LNCAP (cell line): ENCODE results near the gene FAM234B.

Experiments
- TF ChIP-seq, protein P1 (sequence below): fragments of 450-650 bp; IDR thresholded peaks from 2 replicates; pipeline ENCODE4 v1.5.1; 2017; ENCODE audit warnings: mild to moderate bottlenecking

Gene FAM234B

DNA sequence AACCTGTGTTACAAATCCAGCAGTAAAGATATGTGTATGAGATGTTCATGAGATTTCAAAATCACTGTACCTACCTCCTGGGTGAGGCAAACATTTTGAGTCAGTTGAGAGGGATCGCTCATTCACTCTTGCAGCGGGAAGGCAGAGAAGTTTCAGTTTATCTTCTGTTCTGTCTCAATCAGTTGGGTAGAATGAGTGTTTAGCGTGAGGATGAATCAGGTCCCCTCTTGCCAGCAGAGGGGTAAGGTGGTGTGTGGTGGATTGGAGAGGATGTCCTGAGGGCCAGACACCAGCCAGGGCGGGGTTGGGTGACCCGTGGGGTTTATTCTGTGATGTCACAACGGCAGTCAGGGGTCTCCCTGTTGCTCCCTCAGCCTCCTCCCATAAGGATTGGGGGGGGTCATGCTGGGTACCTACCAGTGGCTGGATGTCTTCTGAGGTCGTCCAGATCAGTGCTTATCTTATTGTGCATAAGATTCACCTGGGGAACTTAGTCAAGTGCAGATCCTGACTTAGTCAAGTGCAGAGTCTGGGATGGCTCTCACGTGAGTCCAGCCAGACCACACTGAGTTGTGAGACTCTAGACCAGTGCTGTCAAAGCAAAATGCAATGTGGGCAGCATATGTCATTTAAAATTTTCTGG lies 59.3 kb downstream of the FAM234B start, which contains the start of gene GSG1:
GSG1 (minus strand) TSS at position 277 of the 643 bp plus-strand sequence; CDS start at position 122, 155 bp downstream.
- TF ChIP-seq, protein P1, sequence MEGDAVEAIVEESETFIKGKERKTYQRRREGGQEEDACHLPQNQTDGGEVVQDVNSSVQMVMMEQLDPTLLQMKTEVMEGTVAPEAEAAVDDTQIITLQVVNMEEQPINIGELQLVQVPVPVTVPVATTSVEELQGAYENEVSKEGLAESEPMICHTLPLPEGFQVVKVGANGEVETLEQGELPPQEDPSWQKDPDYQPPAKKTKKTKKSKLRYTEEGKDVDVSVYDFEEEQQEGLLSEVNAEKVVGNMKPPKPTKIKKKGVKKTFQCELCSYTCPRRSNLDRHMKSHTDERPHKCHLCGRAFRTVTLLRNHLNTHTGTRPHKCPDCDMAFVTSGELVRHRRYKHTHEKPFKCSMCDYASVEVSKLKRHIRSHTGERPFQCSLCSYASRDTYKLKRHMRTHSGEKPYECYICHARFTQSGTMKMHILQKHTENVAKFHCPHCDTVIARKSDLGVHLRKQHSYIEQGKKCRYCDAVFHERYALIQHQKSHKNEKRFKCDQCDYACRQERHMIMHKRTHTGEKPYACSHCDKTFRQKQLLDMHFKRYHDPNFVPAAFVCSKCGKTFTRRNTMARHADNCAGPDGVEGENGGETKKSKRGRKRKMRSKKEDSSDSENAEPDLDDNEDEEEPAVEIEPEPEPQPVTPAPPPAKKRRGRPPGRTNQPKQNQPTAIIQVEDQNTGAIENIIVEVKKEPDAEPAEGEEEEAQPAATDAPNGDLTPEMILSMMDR: no peak

- TF ChIP-seq, protein P1: no peak
Measured at GRCh38 chr12:13104409-13104808, 60.2 kb downstream of the FAM234B start.

GRCh38 chr12:13105781-13106180 lies 61.6 kb downstream of the FAM234B start:
- TF ChIP-seq, protein P1: no peak

DNA sequence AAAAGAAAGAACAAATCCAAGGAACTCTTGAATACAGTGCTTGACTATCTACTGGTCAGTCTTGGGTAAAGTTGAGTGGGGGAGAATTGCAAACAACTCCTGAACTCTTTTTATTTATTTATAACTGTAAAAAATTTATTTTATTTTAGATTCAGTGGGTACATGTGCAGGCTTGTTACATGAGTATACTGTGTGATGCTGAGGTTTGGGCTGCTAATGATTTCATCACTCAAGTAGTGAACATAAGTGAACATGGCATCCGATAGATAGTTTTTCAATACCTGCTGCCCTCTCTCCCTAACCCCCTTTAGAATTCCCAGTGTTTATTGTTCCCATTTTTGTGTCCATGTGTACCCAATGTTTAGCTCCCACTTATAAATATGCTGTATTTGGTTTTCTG lies 62.5 kb downstream of the FAM234B start:
- TF ChIP-seq, protein P1: no peak

- TF ChIP-seq, protein P1: no peak
Measured at GRCh38 chr12:13112968-13113367, 68.8 kb downstream of the FAM234B start.

- TF ChIP-seq, protein P1: no peak
Measured at GRCh38 chr12:13114251-13115052, 70.3 kb downstream of the FAM234B start.

- TF ChIP-seq, protein P1: no peak
Measured at GRCh38 chr12:13116259-13116658, 72.1 kb downstream of the FAM234B start.
